OCI-LY3 (cell line): Measurements from ENCODE around the gene NLRP7.
"Not testable (repeated sequence)": the region's sequence is repeated elsewhere in the genome, so short reads cannot be mapped to it uniquely, and the experiment has no call there.

Experiments used
- EZH2phosphoT487 ChIP-seq: fragments of 200-600 bp; shearing (Covaris generic); IDR thresholded peaks from 2 replicates; pipeline ENCODE4 v1.6.1; 2018; ENCODE audit warnings: antibody characterized with exemption, mixed run types, low read depth
- TF ChIP-seq, protein P1 (sequence below): fragments of 200-600, 300-600 bp; sonication (generic); IDR thresholded peaks from 2 replicates; pipeline ENCODE4 v1.5.1; 2014; ENCODE audit warnings: antibody characterized with exemption, low read length, low read depth

GRCh38 chr19:54919646-54920563 lies 27.4 kb downstream of the NLRP7 start:
- TF ChIP-seq, protein P1, sequence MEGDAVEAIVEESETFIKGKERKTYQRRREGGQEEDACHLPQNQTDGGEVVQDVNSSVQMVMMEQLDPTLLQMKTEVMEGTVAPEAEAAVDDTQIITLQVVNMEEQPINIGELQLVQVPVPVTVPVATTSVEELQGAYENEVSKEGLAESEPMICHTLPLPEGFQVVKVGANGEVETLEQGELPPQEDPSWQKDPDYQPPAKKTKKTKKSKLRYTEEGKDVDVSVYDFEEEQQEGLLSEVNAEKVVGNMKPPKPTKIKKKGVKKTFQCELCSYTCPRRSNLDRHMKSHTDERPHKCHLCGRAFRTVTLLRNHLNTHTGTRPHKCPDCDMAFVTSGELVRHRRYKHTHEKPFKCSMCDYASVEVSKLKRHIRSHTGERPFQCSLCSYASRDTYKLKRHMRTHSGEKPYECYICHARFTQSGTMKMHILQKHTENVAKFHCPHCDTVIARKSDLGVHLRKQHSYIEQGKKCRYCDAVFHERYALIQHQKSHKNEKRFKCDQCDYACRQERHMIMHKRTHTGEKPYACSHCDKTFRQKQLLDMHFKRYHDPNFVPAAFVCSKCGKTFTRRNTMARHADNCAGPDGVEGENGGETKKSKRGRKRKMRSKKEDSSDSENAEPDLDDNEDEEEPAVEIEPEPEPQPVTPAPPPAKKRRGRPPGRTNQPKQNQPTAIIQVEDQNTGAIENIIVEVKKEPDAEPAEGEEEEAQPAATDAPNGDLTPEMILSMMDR, result peak; percentile 41
- TF ChIP-seq EZH2phosphoT487, result not testable (repeated sequence)
